Measurements from ENCODE around the gene ZNF33A.

The ZNF33A gene

DNA sequence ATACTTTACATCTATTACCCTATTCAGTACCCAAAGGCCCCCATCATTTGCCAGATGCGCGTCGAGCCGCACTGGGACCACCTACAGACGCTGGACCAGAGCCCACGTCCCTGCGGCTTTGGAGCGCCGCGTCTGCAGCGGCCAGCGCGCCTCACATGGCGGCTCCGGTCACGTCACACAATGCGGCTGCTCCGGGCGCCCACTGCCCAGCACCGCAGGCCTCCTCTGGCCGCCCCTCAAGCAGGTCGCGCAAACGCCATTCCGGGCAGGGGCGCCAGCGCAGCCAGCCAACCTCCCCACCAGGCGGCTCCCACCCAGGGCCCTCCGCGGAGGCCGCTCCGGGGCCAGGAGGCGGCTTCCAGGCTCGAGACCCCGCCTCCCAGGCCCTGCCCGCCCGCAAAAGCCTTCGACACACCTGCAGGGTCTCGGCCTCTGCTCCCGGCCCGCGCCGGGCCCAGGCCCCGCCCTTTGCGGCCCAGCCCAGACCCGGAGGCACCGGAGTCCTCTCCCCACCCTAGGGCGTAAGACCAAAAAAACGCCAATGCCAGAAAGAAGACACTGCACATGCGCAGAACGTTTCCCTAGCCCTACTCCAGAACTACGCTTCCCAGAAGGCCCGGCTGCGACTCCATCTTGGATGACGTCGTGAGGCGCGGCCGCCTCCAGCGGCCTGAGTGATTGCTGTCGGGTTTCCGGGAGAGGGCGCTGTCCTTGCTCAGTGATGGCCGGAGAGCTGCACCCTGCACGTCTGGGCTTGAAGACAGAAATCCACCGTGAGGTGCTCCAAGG, 34.2 kb upstream of the ZNF33A start, which contains the start of gene ZNF25:
Gene ZNF25 (minus strand): TSS at position 557 of the 789 bp plus-strand sequence. CDS start 4,925 bp downstream, outside the sequence.
- peak within 1 kb of the TSS; percentile 87 for H3K14ac ChIP-seq (ENCODE audit: low read length)
- peak within 1 kb of the TSS; percentile 65 for H3K27ac ChIP-seq (ENCODE audit: low read depth, low read length)
- peaks cover 0 to 2% of the 10 kb centered on the region in 2 experiments for H3K4me1 ChIP-seq (ENCODE audit: control insufficient read depth in 1 of 2, insufficient read depth in 2 of 2, low read length in 2 of 2)
- no peaks in the 10 kb centered on the region for H3K27me3 ChIP-seq (ENCODE audit: insufficient read depth, low read length)
- H3K4ac ChIP-seq (ENCODE audit: low read depth, low read length) = peak within 1 kb of the TSS; percentile 59
- peak within 1 kb of the TSS; percentile 77 for H2BK5ac ChIP-seq (ENCODE audit: low read depth, low read length, poor library complexity)
- H3K9me3 ChIP-seq (ENCODE audit: insufficient read depth, low read depth, low read length) = no peaks in the 10 kb centered on the region
- H2AFZ ChIP-seq (ENCODE audit: insufficient read depth, low read length, poor library complexity) = peak within 1 kb of the TSS; percentile 95
- peak within 1 kb of the TSS; percentile 94 for H4K8ac ChIP-seq (ENCODE audit: low read depth, low read length)
- H3K4me2 ChIP-seq (ENCODE audit: low read length) = peak within 1 kb of the TSS; percentile 73
- H3K79me2 ChIP-seq (ENCODE audit: control insufficient read depth, insufficient read depth, low read length, poor library complexity) = peaks cover 3% of the 10 kb centered on the region
- H2AK5ac ChIP-seq (ENCODE audit: low read length) = no peak within 1 kb of the TSS
- no peak within 1 kb of the TSS for H3K23ac ChIP-seq (ENCODE audit: low read length)
- WGBS (ENCODE audit: extremely low coverage, insufficient coverage, insufficient read length) = no CpG with 5 or more reads among the region's 66 CpGs
- H4K12ac ChIP-seq (ENCODE audit: low read depth, low read length) = peak within 1 kb of the TSS; percentile 92
- H3K79me1 ChIP-seq (ENCODE audit: low read length) = peaks cover 3% of the 10 kb centered on the region
- peak within 1 kb of the TSS; percentile 68 for H2BK120ac ChIP-seq (ENCODE audit: insufficient read depth, low read length, poor library complexity)
- H3K4me3 ChIP-seq (ENCODE audit: low read depth, low read length) = peak within 1 kb of the TSS; percentile 81
- peak within 1 kb of the TSS; percentile 91 for H3K18ac ChIP-seq (ENCODE audit: low read length)
- H3K9ac ChIP-seq (ENCODE audit: low read length) = peak within 1 kb of the TSS; percentile 64
- no peaks in the 10 kb centered on the region for H3K36me3 ChIP-seq (ENCODE audit: control insufficient read depth in 1 of 2, insufficient read depth in 2 of 2, low read length in 2 of 2)
- DNase-seq = peak; percentile 99 to 100
- H2BK12ac ChIP-seq (ENCODE audit: low read length) = no peak within 1 kb of the TSS
- peak within 1 kb of the TSS; percentile 92 for H4K91ac ChIP-seq (ENCODE audit: low read depth, low read length)

- Histone ChIP-seq H2AFZ (ENCODE audit: insufficient read depth, low read length, poor library complexity) (peak overlapping the region; percentile 66), H3K18ac (ENCODE audit: low read length) (no peak overlapping the region), H3K27ac (ENCODE audit: low read depth, low read length) (no peak overlapping the region), H3K79me2 (ENCODE audit: control insufficient read depth, insufficient read depth, low read length, poor library complexity) (peaks cover 3% of the 10 kb centered on the region), H3K4me3 (ENCODE audit: low read depth, low read length) (no peak overlapping the region), H3K9me3 (ENCODE audit: insufficient read depth, low read depth, low read length) (no peaks in the 10 kb centered on the region), H3K27me3 (ENCODE audit: insufficient read depth, low read length) (no peaks in the 10 kb centered on the region), H4K91ac (ENCODE audit: low read depth, low read length) (no peak overlapping the region), H2BK120ac (ENCODE audit: insufficient read depth, low read length, poor library complexity) (no peak overlapping the region), H3K4ac (ENCODE audit: low read depth, low read length) (no peak overlapping the region), H3K23ac (ENCODE audit: low read length) (no peak overlapping the region), H3K4me2 (ENCODE audit: low read length) (peak overlapping the region; percentile 67), H3K9ac (ENCODE audit: low read length) (no peak overlapping the region), H4K12ac (ENCODE audit: low read depth, low read length) (no peak overlapping the region), H3K4me1 (ENCODE audit: control insufficient read depth in 1 of 2, insufficient read depth in 2 of 2, low read length in 2 of 2) (peaks cover 0 to 2% of the 10 kb centered on the region in 2 experiments), H3K14ac (ENCODE audit: low read length) (no peak overlapping the region), H2AK5ac (ENCODE audit: low read length) (no peak overlapping the region), H2BK5ac (ENCODE audit: low read depth, low read length, poor library complexity) (no peak overlapping the region), H3K36me3 (ENCODE audit: control insufficient read depth in 1 of 2, insufficient read depth in 2 of 2, low read length in 2 of 2) (no peaks in the 10 kb centered on the region), H3K79me1 (ENCODE audit: low read length) (peaks cover 3% of the 10 kb centered on the region), H2BK12ac (ENCODE audit: low read length) (no peak overlapping the region), H4K8ac (ENCODE audit: low read depth, low read length) (peak overlapping the region; percentile 84)
- no CpG with 5 or more reads among the region's 9 CpGs for WGBS (ENCODE audit: extremely low coverage, insufficient coverage, insufficient read length)
- no peak for DNase-seq
These were observed 33.6 kb upstream of the ZNF33A start for GRCh38 chr10:37976880-37977203.

DNA sequence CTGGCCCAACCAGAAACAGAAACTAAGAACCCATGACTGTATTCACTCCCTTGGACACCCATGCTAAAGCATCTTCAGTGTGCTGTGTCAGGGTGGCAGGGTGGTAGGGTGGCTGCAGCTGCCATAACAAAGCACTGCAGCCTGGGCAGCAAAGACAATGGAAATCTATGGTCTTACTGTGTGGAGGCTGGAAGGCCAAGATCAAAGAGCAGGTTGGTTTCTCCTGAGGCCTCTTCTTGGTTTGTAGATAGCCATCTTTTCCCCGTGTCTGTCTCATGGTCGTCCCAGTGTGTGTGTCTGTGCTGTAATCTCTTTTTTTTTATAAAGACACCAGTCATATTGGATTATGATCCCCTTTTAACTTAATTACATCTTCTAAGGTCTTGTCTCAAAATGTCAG, 18.8 kb upstream of the ZNF33A start:
- DNase-seq = no peak
- H3K79me2 ChIP-seq (ENCODE audit: control insufficient read depth, insufficient read depth, low read length, poor library complexity) = no peaks in the 10 kb centered on the region
- H3K4ac ChIP-seq (ENCODE audit: low read depth, low read length) = no peak overlapping the region
- no peak overlapping the region for H2BK12ac ChIP-seq (ENCODE audit: low read length)
- no peaks in the 10 kb centered on the region for H3K27me3 ChIP-seq (ENCODE audit: insufficient read depth, low read length)
- no peak overlapping the region for H3K4me3 ChIP-seq (ENCODE audit: low read depth, low read length)
- no peak overlapping the region for H3K18ac ChIP-seq (ENCODE audit: low read length)
- H2AK5ac ChIP-seq (ENCODE audit: low read length) = no peak overlapping the region
- no peak overlapping the region for H2BK120ac ChIP-seq (ENCODE audit: insufficient read depth, low read length, poor library complexity)
- H4K12ac ChIP-seq (ENCODE audit: low read depth, low read length) = no peak overlapping the region
- no peak overlapping the region for H2AFZ ChIP-seq (ENCODE audit: insufficient read depth, low read length, poor library complexity)
- H3K27ac ChIP-seq (ENCODE audit: low read depth, low read length) = no peak overlapping the region
- H3K23ac ChIP-seq (ENCODE audit: low read length) = no peak overlapping the region
- no peaks in the 10 kb centered on the region for H3K4me1 ChIP-seq (ENCODE audit: control insufficient read depth in 1 of 2, insufficient read depth in 2 of 2, low read length in 2 of 2)
- WGBS (ENCODE audit: extremely low coverage, insufficient coverage, insufficient read length) = no CpG with 5 or more reads among the region's 2 CpGs
- no peak overlapping the region for H3K4me2 ChIP-seq (ENCODE audit: low read length)
- H2BK5ac ChIP-seq (ENCODE audit: low read depth, low read length, poor library complexity) = no peak overlapping the region
- H3K14ac ChIP-seq (ENCODE audit: low read length) = no peak overlapping the region
- H3K9me3 ChIP-seq (ENCODE audit: insufficient read depth, low read depth, low read length) = peaks cover 26% of the 10 kb centered on the region
- H3K9ac ChIP-seq (ENCODE audit: low read length) = no peak overlapping the region
- H3K79me1 ChIP-seq (ENCODE audit: low read length) = no peaks in the 10 kb centered on the region
- no peak overlapping the region for H4K8ac ChIP-seq (ENCODE audit: low read depth, low read length)
- no peak overlapping the region for H4K91ac ChIP-seq (ENCODE audit: low read depth, low read length)
- no peaks in the 10 kb centered on the region for H3K36me3 ChIP-seq (ENCODE audit: control insufficient read depth in 1 of 2, insufficient read depth in 2 of 2, low read length in 2 of 2)

DNA sequence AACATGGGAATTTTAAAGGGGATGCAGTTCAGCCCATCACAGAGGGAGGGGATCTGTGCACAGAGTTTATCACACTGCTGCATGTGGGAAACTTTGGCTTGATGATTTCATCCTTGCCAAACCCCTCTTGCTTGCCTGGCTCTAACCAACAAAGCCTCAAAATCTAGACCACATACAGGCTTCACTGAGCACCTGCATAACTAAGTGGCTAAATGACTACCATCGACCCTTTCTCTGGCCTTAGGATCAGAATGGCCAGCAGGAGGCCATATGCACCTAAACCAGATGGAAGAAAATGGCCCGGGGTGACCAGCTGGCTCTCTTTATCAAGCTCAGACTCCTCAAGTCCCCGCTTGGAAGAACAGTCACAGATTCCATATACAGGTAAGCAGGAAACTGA, 18.4 kb upstream of the ZNF33A start:
- no peak overlapping the region for H2AK5ac ChIP-seq (ENCODE audit: low read length)
- no peak overlapping the region for H3K23ac ChIP-seq (ENCODE audit: low read length)
- H2AFZ ChIP-seq (ENCODE audit: insufficient read depth, low read length, poor library complexity) = no peak overlapping the region
- H3K4me1 ChIP-seq (ENCODE audit: control insufficient read depth in 1 of 2, insufficient read depth in 2 of 2, low read length in 2 of 2) = no peaks in the 10 kb centered on the region
- H3K27ac ChIP-seq (ENCODE audit: low read depth, low read length) = no peak overlapping the region
- no peak overlapping the region for H3K9ac ChIP-seq (ENCODE audit: low read length)
- H2BK5ac ChIP-seq (ENCODE audit: low read depth, low read length, poor library complexity) = no peak overlapping the region
- no peak overlapping the region for H3K4ac ChIP-seq (ENCODE audit: low read depth, low read length)
- DNase-seq = peak in 1 of 2 donors; percentile 13
- no peak overlapping the region for H4K12ac ChIP-seq (ENCODE audit: low read depth, low read length)
- H3K4me2 ChIP-seq (ENCODE audit: low read length) = no peak overlapping the region
- H3K36me3 ChIP-seq (ENCODE audit: control insufficient read depth in 1 of 2, insufficient read depth in 2 of 2, low read length in 2 of 2) = no peaks in the 10 kb centered on the region
- no peak overlapping the region for H2BK120ac ChIP-seq (ENCODE audit: insufficient read depth, low read length, poor library complexity)
- H3K79me2 ChIP-seq (ENCODE audit: control insufficient read depth, insufficient read depth, low read length, poor library complexity) = no peaks in the 10 kb centered on the region
- H3K4me3 ChIP-seq (ENCODE audit: low read depth, low read length) = no peak overlapping the region
- no peak overlapping the region for H4K8ac ChIP-seq (ENCODE audit: low read depth, low read length)
- no CpG with 5 or more reads among the region's 3 CpGs for WGBS (ENCODE audit: extremely low coverage, insufficient coverage, insufficient read length)
- H3K18ac ChIP-seq (ENCODE audit: low read length) = no peak overlapping the region
- H2BK12ac ChIP-seq (ENCODE audit: low read length) = no peak overlapping the region
- no peaks in the 10 kb centered on the region for H3K27me3 ChIP-seq (ENCODE audit: insufficient read depth, low read length)
- H3K79me1 ChIP-seq (ENCODE audit: low read length) = no peaks in the 10 kb centered on the region
- peaks cover 26% of the 10 kb centered on the region for H3K9me3 ChIP-seq (ENCODE audit: insufficient read depth, low read depth, low read length)
- no peak overlapping the region for H3K14ac ChIP-seq (ENCODE audit: low read length)
- H4K91ac ChIP-seq (ENCODE audit: low read depth, low read length) = no peak overlapping the region
